ENCODE data around the gene MAP3K3.
A peak's percentile ranks its signal among the peaks of the same experiment; 100 is the strongest.

MAP3K3 gene

GRCh38 chr17:63622574-63623390 lies 565 bp downstream of the MAP3K3 start:
- no peak for DNase-seq (ENCODE audit: low read depth)

DNA sequence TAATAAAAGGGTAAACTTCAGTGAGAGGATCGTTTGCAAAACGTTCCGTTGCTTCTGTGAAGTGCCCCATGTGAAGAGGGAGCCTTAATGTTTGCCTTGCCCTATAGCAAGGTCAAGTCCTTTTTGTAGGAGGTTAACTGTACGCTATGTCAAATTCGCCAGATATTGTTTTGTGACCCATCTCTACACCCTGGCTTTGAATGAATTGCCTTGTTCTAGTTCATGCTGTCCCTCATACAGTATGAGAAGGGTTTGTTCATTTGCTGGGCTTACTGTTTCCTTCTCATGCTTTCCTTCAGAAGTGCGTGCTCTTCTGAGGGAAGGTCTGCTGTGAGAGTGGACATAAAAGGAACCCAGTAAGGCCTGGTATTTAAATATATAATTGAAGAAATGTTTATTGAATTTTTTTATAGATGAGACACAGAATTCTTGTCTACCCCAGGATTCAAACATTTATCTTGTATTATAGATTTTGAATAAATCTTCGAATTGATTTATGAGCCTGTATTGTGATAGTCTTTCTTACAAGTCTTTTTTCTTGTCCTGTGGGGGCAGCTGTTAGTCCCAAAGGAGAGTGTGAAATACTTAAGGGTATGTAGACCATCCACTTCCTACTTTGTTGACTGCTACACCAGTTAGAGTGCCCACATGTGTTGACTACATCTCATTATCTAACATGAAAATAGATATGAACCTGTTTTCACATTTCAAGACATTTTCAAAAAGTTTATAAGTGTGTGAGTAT lies 1.7 kb downstream of the MAP3K3 start:
- DNase-seq (ENCODE audit: low read depth) = no peak

DNA sequence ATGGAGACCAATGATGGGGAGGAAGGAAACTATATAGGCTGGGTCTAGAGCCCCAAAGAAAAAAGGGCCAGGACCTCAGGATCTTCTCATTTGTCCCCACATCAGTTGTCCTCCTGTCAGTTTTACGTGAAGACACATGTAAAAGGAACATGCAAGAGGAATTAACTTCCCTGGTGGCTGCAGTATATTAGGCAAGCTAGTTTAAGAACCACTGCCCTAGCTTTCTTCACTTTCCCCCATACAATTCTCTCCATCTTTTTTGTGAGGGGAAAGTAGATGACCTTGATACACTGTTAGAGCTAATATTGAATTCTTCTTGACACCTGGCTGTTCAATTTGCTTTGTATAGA lies 2.3 kb downstream of the MAP3K3 start:
- DNase-seq (ENCODE audit: low read depth) = no peak

- DNase-seq (ENCODE audit: low read depth) = no peak
Measured at GRCh38 chr17:63626551-63627180, 4.4 kb downstream of the MAP3K3 start.

DNA sequence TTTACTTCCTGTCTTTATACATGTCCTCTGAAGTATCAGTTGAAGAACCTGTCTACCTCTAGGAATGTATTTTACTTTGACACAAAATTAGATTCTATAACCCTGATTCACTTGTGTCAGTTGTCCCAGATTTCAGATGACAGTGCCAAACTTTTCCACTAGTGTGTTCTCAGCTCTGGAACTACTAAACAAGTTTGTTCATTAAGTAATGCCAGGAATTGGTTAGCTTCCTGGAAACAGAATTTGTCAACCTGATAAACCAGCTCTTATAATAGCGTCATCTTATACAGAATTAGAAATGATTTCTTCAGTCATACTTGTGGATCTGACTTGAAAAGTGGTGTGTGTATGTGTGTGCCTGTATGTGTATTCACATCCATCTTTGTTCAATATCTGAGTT lies 7.4 kb downstream of the MAP3K3 start:
- DNase-seq (ENCODE audit: low read depth) = no peak

- DNase-seq (ENCODE audit: low read depth) = no peak
Measured at GRCh38 chr17:63631062-63631461, 8.8 kb downstream of the MAP3K3 start.

- no peak for DNase-seq (ENCODE audit: low read depth)
Measured at GRCh38 chr17:63631626-63632025, 9.4 kb downstream of the MAP3K3 start.

- DNase-seq (ENCODE audit: low read depth) = no peak
Measured at GRCh38 chr17:63633742-63634141, 11.5 kb downstream of the MAP3K3 start.

DNA sequence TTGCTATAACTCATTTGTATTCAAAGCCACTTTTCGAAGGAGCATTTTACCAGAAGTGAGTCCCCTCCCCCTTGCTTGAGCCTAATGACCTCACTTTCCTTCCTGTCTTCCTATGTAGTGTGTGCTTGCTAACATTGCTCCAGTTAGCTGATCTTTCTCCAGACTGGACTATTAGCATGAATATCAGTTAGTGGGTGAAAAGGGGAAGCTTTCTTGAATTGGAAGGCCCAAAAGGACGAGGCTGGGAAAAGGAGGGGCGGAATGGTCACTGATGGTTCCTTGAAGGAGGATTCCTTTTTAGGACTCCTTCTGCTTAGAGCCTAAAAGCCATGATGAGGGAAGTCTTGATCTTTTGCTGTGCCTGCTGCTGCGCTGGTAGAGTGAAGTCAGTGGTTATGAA lies 11.9 kb downstream of the MAP3K3 start:
- DNase-seq (ENCODE audit: low read depth) = no peak

DNA sequence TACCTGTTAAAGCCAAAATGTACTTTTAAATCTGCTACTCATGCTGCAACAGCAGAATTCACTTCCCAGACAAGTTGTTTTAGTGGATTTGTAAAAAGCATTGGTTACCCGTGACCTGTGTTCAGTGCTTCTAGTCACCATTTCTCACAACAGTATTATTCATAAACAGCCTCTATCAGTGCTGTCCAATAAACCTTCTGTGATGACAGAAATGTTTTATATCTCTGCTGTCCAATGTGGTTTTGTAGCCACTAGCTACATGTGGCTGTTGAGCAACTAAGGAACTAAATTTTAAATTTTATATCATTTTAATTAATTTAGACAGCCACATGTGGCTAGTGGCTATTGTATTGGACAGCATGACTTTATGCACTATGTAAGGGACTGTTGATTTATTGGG lies 12.6 kb downstream of the MAP3K3 start:
- peak; percentile 13 for DNase-seq (ENCODE audit: low read depth)

DNA sequence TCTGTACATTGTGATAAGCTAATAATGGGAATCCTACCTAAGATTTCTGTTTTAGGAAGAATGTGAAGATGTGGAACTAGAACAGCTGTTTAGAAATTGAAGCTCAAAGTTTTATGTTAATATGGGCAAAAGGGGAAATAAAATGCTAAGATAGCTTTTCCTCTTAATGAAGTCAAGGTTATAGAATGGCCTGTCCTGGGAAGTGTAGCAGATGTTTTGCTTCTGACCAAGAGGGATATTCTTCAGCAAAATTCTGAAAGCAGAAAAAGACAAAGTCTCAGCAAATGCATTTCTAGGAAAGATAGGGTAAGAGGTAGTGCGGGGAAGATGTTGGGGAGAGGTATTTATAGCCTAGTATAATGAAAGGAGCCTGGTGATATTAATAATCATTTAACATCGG lies 13.1 kb downstream of the MAP3K3 start:
- DNase-seq (ENCODE audit: low read depth) = no peak

DNA sequence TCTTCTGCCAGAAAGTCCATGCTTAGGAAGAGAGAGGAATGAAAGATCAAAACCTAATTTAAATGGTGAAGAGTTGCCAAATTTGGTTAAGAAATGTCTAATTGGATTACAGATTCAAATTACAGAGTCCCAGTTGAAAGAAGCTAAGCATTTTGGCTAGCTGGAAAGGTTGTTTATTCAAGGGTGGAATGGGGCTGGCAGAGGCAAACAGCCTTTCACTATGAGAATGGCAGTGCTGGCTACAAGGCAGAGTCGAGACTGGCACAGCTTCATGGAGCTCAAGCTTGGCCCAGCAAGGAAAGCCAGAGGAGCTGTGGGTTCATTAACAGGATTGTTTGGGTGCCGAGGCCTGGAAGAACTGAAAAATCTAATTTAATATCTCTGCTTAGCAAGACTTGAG lies 13.6 kb downstream of the MAP3K3 start:
- no peak for DNase-seq (ENCODE audit: low read depth)

DNA sequence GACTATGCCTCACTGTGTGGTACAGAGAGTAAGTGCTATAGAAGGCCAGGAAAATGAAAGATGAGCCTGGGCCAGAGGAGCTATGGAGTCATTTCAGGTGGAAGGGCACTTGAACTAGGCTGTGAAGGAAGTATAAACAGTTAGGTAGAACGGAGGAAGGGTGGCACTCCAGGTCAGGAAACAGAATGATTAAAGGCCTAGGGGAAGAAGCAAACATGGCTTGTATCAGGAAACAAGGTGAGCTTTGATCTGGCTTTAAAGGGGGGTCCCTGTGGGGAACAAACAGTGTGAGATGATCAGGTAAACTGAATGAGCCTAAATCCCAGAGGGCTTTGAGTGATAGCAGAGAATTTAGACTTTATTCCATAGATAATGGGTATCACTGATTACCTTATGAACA lies 16.9 kb downstream of the MAP3K3 start:
- no peak for DNase-seq (ENCODE audit: low read depth)

- no peak for DNase-seq (ENCODE audit: low read depth)
Measured at GRCh38 chr17:63640038-63640437, 17.8 kb downstream of the MAP3K3 start.

DNA sequence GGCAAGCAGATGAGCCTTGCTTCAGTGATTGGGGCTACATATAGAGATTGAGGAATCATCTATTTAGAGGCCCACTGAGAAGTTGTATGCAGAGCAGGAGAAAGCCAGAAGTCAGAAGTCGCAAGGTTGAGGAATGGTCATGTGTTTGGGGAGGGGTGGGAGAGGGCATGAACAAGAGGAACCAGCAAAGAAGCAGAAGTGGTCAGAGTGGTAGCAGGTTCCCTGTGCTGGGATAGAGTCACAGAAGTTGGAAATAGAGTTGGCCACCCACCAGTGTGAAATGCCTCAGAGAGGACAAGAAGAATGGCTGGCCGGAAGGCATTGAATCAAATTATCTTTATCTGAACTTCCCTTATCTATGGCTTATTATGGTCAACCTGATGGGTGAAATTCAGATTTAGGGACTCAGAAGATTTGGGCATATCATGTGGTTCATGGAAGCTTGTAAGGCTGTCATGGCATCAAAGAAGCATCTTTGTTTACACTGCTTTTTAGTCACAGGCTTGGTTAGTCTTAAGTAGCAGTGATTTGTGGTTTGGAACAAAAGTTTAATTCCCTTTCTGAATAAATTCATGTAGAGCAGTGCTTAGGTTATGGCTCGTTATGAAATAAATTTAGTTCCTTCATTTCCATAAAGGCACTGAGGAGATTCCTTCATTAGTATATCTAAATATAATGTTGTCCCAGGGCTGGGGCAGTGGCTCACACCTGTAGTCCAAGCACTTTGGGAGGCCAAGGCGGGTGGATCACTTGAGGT lies 19.7 kb downstream of the MAP3K3 start:
- DNase-seq (ENCODE audit: low read depth) = no peak

GRCh38 chr17:63644846-63645245 lies 22.6 kb downstream of the MAP3K3 start:
- no peak for DNase-seq (ENCODE audit: low read depth)

GRCh38 chr17:63645775-63646487 lies 23.7 kb downstream of the MAP3K3 start:
- DNase-seq (ENCODE audit: low read depth) = no peak

DNA sequence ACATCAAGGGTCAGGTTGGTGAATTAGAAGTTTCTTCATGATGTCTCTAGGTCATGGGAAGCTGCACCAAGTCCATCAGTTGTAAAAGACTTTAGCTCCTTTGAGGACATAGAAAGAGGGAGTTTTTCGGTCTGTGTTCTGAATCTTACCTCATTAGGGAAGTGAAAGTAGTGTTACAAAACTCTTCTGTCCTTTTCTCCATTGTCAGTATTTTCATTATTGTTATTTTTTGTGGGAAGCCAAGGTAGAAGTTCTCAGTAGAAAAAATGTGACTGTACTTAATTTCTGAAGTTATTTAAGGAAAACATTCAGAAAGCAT lies 24.2 kb downstream of the MAP3K3 start:
- DNase-seq (ENCODE audit: low read depth) = no peak

- DNase-seq (ENCODE audit: low read depth) = peak; percentile 24
Measured at GRCh38 chr17:63647065-63647725, 25.0 kb downstream of the MAP3K3 start.

DNA sequence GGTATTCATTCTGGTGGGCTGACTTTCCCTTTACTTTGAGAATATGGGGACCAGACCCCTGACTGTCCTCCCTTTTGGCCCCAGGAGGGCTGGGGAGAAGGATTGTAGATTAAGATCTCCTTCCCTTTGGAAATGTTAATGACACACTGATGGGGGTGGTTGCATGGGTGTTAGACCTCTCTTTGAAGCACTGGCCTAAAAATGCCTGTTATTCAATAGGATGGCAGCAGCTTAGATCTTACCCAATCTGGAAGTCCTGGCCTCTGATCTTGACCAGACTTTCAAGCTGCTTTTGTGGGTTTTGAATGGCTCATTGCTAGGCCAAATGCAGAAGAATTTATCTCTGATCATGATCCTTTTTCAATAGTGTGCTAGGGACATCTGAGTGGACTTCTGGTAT lies 25.7 kb downstream of the MAP3K3 start:
- no peak for DNase-seq (ENCODE audit: low read depth)

DNA sequence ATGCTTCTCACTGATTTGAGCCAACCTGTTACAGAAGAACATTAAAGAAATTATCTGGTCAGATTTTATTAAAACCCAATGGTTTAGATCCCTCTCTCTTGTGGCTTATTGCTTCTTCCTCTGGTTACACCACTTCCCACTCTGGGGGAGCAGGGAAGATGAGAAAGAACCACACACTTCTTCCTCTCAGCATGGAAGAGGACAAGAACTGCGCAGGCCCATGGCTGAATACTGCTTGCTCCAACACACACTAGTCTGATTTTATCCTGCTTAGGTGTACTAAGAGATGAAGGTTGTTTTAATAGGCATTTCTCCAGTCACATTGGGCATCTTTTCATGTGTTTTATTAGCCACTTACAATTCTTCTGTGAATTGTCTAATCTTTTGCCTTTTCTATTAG lies 27.6 kb downstream of the MAP3K3 start:
- no peak for DNase-seq (ENCODE audit: low read depth)
